HFFc6 (cell line): ENCODE results near the gene MAGI1. TPM values are rescaled to one million over a fixed set of nuclear protein-coding genes. Genes with fewer than 3 reads are reported as not detected.

Experiments
- DNase-seq: peaks from one replicate; pipeline ENCODE4 v3.0.0-alpha.2; 2018
- H3K27ac Mint-ChIP-seq: 2 replicates; pipeline ENCODE4 v1.8.0; 2020; ENCODE audit warnings: mild to moderate bottlenecking, mixed read lengths
- H3K27me3 Mint-ChIP-seq: 2 replicates; pipeline ENCODE4 v1.8.0; 2021; ENCODE audit warnings: mild to moderate bottlenecking, moderate library complexity, mixed read lengths; ENCODE audit not compliant: insufficient read depth
- H3K36me3 Mint-ChIP-seq: 2 replicates; pipeline ENCODE4 v1.8.0; 2021; ENCODE audit warnings: low read depth, mixed read lengths
- H3K4me1 Mint-ChIP-seq: 2 replicates; pipeline ENCODE4 v1.8.0; 2020; ENCODE audit warnings: low read depth, mixed read lengths
- H3K4me3 Mint-ChIP-seq: 2 replicates; pipeline ENCODE4 v1.8.0; 2020; ENCODE audit warnings: mild to moderate bottlenecking, moderate library complexity, mixed read lengths
- H3K9me3 Mint-ChIP-seq: 2 replicates; pipeline ENCODE4 v1.8.0; 2020; ENCODE audit warnings: mild to moderate bottlenecking, mixed read lengths
- CTCF ChIP-seq: fragments of 200-600 bp; sonication (generic); IDR thresholded peaks from 2 replicates; pipeline ENCODE4 v1.5.0; 2021; ENCODE audit warnings: antibody characterized with exemption, mild to moderate bottlenecking
- total RNA-seq, 6 experiments: library from RNA; stranded (reverse); fragmentation: NEBNext Ultra II Directional; extraction: Animal tissue kit (Norgen Biotek cat#: 25700); gene quantifications; 2 replicates in 1 of 6; 3 replicates in 5 of 6; pipeline ENCODE4 v1.2.3, GENCODE V29; 2021

The MAGI1 gene
- total RNA-seq, 6 experiments from 2014 or later: 21.1 to 30.5 (median 22.4) TPM

- H3K4me3 Mint-ChIP-seq: no peak overlapping the region
- no peak overlapping the region for H3K27ac Mint-ChIP-seq
- no peaks in the 10 kb centered on the region for H3K36me3 Mint-ChIP-seq
- no peak for DNase-seq
- H3K4me1 Mint-ChIP-seq: no peaks in the 10 kb centered on the region
- no peaks in the 10 kb centered on the region for H3K27me3 Mint-ChIP-seq
- no peaks in the 10 kb centered on the region for H3K9me3 Mint-ChIP-seq
- no peak for TF ChIP-seq CTCF
Measured at GRCh38 chr3:65508750-65509422, 529.8 kb downstream of the MAGI1 start.

GRCh38 chr3:65507437-65507836 lies 531.3 kb downstream of the MAGI1 start:
- Mint-ChIP-seq H3K36me3 (no peaks in the 10 kb centered on the region), H3K4me3 (no peak overlapping the region), H3K27ac (no peak overlapping the region), H3K4me1 (no peaks in the 10 kb centered on the region), H3K9me3 (no peaks in the 10 kb centered on the region), H3K27me3 (no peaks in the 10 kb centered on the region)
- no peak for DNase-seq
- TF ChIP-seq CTCF: no peak

GRCh38 chr3:65503776-65504175 lies 534.9 kb downstream of the MAGI1 start:
- no peaks in the 10 kb centered on the region for H3K27me3 Mint-ChIP-seq
- DNase-seq: no peak
- H3K27ac Mint-ChIP-seq: no peak overlapping the region
- no peaks in the 10 kb centered on the region for H3K36me3 Mint-ChIP-seq
- TF ChIP-seq CTCF: no peak
- no peaks in the 10 kb centered on the region for H3K4me1 Mint-ChIP-seq
- no peaks in the 10 kb centered on the region for H3K9me3 Mint-ChIP-seq
- H3K4me3 Mint-ChIP-seq: no peak overlapping the region

DNA sequence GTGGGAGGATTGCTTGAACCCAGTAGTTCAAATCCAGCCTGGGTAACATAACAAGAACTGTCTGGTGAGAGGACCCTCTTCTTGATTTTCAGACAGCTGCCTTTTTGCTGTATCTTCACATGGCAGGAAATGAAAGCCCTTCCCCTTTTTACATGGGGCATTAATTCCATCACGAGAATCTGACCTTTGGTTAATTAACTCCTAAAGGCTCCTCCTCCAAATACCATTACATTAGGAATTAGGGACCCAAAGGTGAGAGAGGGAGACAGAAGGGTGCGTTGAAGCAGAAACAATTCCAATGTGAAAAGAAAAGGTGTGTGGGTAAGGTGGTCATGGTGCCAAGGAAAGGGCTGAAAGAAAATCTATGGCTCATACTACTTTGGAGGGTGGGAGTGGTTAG lies 536.2 kb downstream of the MAGI1 start:
- no peak for DNase-seq
- TF ChIP-seq CTCF: no peak
- Mint-ChIP-seq H3K4me3 (no peak overlapping the region), H3K27me3 (no peaks in the 10 kb centered on the region), H3K9me3 (no peaks in the 10 kb centered on the region), H3K36me3 (no peaks in the 10 kb centered on the region), H3K4me1 (no peaks in the 10 kb centered on the region), H3K27ac (no peak overlapping the region)

- Mint-ChIP-seq H3K4me3 (no peak overlapping the region), H3K4me1 (no peaks in the 10 kb centered on the region), H3K27ac (no peak overlapping the region), H3K27me3 (no peaks in the 10 kb centered on the region; the same call in 1 of the 2 replicates), H3K36me3 (no peaks in the 10 kb centered on the region), H3K9me3 (no peaks in the 10 kb centered on the region)
- no peak for DNase-seq
- no peak for TF ChIP-seq CTCF
Measured at GRCh38 chr3:65500398-65501306, 538.1 kb downstream of the MAGI1 start.
